ENCODE data around the gene CDC42BPA.

DNA sequence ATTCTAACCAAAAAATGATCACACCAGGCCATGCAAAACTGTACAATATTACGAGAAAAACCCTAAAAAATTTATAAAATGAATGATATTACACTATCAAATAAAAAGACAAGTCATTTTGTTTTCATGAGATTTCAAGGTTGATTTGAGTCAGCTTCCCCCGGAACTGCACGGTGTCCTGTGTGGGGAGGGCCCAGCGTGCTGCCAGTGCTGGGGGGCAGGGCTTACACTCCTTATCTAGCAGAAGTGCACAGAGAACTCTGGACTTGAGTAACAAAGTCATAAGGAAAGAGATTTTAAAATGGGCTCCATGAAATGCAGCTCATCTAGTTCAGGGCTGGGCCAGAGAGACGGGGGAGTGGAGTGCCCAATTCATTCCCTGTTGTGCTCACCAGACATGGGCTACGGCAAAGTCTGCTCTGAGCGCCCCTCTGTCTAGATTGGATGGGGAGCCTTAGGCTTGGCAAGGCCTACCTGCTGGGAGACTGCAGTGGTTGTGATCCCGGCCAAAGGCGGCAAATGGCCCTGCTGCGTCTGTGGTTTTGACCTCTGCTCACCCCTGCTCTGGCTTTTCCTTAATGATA lies 328.1 kb downstream of the CDC42BPA start:
- TF ChIP-seq GATA2 (IDR thresholded peaks at IDR 0.05; ENCODE audit: low read depth, low read length) (no peak), GATA3 (IDR thresholded peaks at IDR 0.05; ENCODE audit: low read depth, low read length) (no peak)

Data from SH-SY5Y (cell line).